Measurements from ENCODE around the gene HAUS7.

- no peak for TF ChIP-seq MAX (IDR thresholded peaks at IDR 0.05)
- no peak for TF ChIP-seq POLR2A (IDR thresholded peaks at IDR 0.05; ENCODE audit: borderline replicate concordance, extremely low read depth, insufficient read depth, insufficient read length)
- no peak for TF ChIP-seq ATF3 (IDR thresholded peaks at IDR 0.05)
- TF ChIP-seq CTCF (IDR thresholded peaks at IDR 0.05 in 2 of 3, conservative IDR thresholded peaks at IDR 0.05 in 1 of 3; ENCODE audit: borderline replicate concordance in 1 of 3, insufficient read depth in 1 of 3, low read depth in 2 of 3, low read length in 2 of 3), result no peak
- no peak for TF ChIP-seq POLR2AphosphoS5 (IDR thresholded peaks at IDR 0.05; ENCODE audit: low read depth, low read length)
These were observed 48.5 kb downstream of the HAUS7 start for GRCh38 chrX:153421856-153422255.

All from HCT116 (cell line).